DMS 273 (cell line): Measurements from ENCODE around the gene UPF1.

Experiments
- DNase-seq: peaks from one replicate; lab custom pipeline; 2025; ENCODE audit not compliant: unreplicated experiment; lab: John Stamatoyannopoulos, UW

The UPF1 gene

GRCh38 chr19:18834644-18834984, 2.9 kb downstream of the UPF1 start:
- no peak for DNase-seq

GRCh38 chr19:18839465-18840287, 7.9 kb downstream of the UPF1 start:
- no peak for DNase-seq

DNA sequence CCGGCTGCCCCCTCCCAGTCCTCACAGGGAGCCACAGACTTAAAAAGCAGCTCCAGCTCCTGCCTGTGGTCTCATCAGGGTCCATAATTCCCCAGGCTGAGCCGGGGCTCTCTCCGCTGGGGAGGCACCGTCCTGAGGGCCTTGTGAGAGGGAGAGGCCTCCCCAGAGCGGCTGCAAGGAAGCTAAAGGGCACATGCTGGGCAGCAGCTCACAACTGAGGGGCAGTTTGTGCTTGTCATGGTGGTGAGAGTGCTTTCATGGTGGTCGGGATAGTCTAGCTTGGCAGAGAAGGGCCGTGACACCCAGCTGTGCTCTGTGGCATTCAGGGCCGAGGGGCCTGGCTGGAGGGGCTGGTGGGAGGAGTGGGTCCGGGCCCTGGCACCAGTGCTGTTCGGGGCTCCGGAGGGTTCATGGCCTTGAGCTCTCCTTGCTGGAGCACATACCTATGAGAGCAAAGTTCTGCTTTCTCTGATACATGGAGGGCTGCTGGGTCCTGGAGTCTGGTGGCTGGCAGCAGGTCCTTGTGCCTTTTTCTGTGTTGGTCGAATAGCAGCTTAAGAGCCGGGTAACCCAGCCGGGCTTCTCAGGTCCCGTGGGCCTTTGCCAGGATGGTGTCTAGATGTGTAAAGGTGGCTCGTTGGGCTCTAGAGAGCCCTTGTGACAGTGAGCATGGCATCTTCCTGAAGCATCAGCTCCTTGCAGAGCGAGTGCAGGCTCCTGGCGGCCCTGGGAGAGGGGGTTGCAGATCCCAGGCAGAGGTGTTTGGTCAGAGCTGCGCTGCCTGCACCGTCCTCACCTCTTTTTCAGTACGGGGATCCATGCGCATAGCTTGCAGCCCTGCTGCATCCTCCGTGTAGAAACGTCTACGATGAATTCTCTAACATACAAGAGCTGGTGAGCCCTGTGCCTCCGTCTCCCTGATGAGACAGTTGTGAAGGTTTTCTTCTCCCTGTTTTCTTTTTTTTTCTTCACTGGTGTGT, 8.8 kb downstream of the UPF1 start:
- DNase-seq = no peak

- DNase-seq = no peak
Measured at GRCh38 chr19:18841400-18841799, 9.6 kb downstream of the UPF1 start.

DNA sequence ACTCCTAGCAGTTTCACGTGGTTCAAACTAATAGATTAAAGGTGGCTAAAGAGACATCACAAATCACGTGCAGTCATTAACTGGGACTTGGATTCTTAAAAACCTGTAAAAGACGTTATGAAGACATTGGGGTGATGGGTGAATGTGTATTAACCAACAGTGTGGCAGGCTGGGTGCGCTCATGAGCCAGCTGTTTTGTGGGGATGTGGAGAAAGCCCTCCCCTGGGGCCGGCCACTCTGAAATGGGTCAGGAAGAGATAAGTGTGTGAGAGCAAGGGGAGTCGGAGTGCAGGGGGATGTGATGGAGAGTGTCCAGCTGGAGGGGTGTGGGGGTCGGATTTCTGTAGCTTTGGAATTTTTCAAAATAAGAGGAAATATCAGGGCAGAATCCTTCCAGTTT, 10.4 kb downstream of the UPF1 start:
- DNase-seq = no peak

- no peak for DNase-seq
Measured at GRCh38 chr19:18843960-18844359, 12.2 kb downstream of the UPF1 start.

DNA sequence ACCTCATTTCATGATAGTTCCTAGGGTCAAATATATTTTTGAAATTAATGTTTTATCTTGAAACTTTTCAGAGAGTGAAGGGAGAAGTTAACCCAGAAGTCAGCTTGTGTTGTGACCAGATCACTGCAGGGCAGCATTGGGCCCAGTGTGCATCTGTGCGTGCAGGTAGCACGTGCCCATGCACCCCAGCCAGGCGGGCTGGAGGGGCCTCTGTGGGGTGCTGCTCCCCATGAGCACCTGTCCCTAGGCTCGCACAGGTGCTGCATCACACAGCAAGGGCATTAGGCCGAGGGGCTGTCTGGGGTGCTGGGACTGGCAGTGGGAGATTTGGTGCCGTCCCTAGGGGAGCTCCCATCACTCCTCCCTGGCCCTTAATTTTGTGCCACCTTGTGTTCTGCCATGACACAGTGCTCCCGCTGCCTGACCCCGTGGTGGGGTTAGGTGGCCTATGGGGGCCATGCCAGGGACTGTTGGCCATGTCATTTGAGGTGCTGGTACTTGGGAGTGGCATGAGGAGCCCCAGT, 13.1 kb downstream of the UPF1 start:
- DNase-seq = no peak

DNA sequence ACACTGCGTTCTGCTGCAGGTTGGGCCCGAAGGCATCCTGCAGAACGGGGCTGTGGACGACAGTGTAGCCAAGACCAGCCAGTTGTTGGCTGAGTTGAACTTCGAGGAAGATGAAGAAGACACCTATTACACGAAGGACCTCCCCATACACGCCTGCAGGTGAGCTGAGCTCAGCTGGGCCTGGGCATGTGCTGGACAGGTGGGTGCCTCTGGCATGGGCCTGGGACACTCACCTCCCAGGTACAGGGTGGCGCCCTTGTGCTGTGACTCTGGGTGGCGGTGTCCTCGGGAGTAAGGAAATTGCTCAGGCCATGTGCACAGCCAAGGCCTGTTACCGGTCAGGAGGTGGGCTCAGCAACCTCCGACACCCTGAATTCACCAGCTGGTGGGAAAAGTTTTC, 14.2 kb downstream of the UPF1 start:
- DNase-seq = no peak

GRCh38 chr19:18846862-18847548, 15.2 kb downstream of the UPF1 start:
- DNase-seq = peak; percentile 87

- no peak for DNase-seq
Measured at GRCh38 chr19:18847549-18848463, 16.0 kb downstream of the UPF1 start.

DNA sequence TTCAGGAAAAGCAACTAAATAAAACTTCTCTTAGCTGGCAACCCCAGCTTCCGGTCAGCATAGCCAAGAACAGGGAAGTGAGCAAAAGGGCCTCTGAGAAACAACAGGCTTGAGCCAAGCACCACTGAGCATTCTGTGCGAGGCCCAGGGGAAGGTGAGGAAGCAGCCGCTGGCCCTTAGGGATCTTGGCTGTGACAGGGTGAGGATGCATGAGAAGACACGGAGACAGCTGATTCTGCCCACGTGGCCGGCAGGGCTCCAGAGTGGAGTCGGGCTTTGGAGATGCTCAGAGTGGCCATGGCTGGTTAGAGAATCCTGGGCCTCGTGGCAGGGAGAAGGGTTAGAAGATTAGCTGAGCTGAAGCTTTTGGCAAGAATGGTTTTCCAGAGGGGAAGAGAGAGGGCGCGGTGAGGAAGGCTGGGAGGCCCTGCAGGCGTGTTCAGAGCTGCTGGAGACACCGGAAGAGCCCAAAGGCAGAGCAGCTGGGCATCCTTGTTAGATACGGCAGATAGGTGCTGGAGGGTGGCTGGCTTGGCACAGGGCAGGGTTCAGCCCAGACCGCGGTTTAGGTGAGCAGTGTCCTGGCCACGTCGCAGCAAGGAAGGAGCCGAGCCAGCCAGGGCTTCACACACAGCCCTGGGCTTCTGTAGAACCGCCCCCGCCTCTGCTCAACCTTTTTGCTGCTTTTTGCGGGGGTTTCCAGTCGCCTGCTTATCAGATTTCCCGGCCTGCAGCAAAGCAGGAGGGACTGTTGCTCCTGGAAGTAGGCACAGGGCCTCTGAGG, 17.3 kb downstream of the UPF1 start:
- DNase-seq = no peak

- no peak for DNase-seq
Measured at GRCh38 chr19:18849838-18850400, 18.2 kb downstream of the UPF1 start.

- no peak for DNase-seq
Measured at GRCh38 chr19:18850471-18851375, 19.0 kb downstream of the UPF1 start.

DNA sequence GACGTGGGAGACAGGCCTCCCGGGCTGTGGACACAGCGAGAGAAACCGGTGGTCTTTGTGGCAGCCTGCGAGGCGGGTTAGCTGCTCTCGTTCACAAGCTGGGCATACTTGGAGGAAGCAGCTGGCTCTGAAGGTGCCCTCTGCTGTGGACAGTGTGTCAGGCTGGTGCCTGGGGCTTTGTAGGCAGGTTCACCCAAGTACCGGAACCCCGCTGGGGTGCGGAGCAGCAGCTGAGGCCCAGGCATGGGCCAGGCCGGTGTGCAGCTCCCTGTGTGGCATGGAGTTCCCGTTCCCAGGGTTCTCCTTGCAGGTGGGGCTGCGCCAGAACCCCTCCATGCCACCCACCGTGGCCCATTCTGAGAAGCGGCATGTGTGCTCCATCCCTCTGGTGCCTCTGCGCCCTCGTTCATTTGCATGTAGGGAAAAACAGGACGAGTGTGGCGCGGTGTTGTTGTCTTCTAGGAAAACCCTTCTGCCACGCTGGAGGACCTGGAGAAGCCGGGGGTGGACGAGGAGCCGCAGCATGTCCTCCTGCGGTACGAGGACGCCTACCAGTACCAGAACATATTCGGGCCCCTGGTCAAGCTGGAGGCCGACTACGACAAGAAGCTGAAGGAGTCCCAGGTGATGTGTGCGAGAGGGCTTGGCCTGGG, 20.0 kb downstream of the UPF1 start:
- no peak for DNase-seq

- DNase-seq = no peak
Measured at GRCh38 chr19:18852648-18853047, 20.9 kb downstream of the UPF1 start.

- DNase-seq = no peak
Measured at GRCh38 chr19:18853755-18854427, 22.1 kb downstream of the UPF1 start.

DNA sequence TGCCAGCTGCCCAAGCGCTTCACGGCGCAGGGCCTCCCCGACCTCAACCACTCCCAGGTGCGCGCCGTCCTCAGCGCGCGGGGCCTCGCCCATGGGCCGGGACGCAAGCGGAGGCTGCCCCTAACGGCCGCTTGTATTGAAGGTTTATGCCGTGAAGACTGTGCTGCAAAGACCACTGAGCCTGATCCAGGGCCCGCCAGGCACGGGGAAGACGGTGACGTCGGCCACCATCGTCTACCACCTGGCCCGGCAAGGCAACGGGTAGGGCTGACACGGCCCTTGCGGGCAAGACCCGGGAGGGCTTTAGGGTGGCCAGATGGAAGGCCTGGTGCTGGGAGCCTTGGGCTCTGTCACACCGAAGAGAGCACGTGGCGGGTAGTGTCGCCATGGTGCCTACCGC, 23.2 kb downstream of the UPF1 start:
- DNase-seq = no peak
